Mucosa of descending colon (tissue), 3 donors: ENCODE data around the gene RBM47. TPM values are rescaled to one million over a fixed set of nuclear protein-coding genes. Genes with fewer than 3 reads are reported as not detected.

Experiments used
- ATAC-seq: fragments of 200-7000 bp; cut with Tn5 transposase; one replicate; pipeline ENCODE4 v1.9.1; 2020; ENCODE audit warnings: mild to moderate bottlenecking, moderate library complexity
- DNase-seq, 3 donors: peaks; one replicate each; pipeline ENCODE4 v3.0.0-alpha.2; 2020
- H3K36me3 ChIP-seq: fragments of 200-600 bp; one replicate; pipeline ENCODE4 v1.8.0; 2021; ENCODE audit warnings: low read depth, mild to moderate bottlenecking
- H3K4me1 ChIP-seq: fragments of 200-600 bp; one replicate; pipeline ENCODE4 v1.8.0; 2021; ENCODE audit warnings: low read depth, mild to moderate bottlenecking
- H3K4me3 ChIP-seq: fragments of 200-600 bp; one replicate; pipeline ENCODE4 v1.8.0; 2021; ENCODE audit warnings: mild to moderate bottlenecking
- H3K9me3 ChIP-seq: fragments of 200-600 bp; one replicate; pipeline ENCODE4 v1.8.0; 2021; ENCODE audit warnings: mild to moderate bottlenecking
- CTCF ChIP-seq: fragments of 200-600 bp; IDR thresholded peaks from one replicate; pipeline ENCODE4 v1.8.0; 2022; ENCODE audit warnings: antibody characterized with exemption, mild to moderate bottlenecking
- intact Hi-C, 2 donors: fragments of 100-400 bp; cut with DNase I in 1 of 2; cut with micrococcal nuclease in 1 of 2; formaldehyde crosslinking; loops; one replicate each; pipeline versions ENCODE4 v1.11.0 to v1.11.1; 2022; cut with DNase I, micrococcal nuclease
- total RNA-seq, 3 donors: library from RNA; stranded (reverse); fragmentation: NEBNext Ultra II Directional in 2 of 3; extraction: Animal tissue kit (Norgen Biotek cat#: 25700) in 2 of 3; gene quantifications; one replicate each; pipeline versions ENCODE4 v1.2.1 to v1.2.4, GENCODE V29; 2021 to 2023
- donor health status: DM: no; HTN: no; CAD: no; lungs with moderate emphysema.
- donor health status: DM: no; HTN: no; CAD: no.
- donor health status: DM: no; HTN: yes; CAD: no.

The RBM47 gene
- total RNA-seq, 3 donors from 2014 or later, result 144 to 309 (median 258) TPM

DNA sequence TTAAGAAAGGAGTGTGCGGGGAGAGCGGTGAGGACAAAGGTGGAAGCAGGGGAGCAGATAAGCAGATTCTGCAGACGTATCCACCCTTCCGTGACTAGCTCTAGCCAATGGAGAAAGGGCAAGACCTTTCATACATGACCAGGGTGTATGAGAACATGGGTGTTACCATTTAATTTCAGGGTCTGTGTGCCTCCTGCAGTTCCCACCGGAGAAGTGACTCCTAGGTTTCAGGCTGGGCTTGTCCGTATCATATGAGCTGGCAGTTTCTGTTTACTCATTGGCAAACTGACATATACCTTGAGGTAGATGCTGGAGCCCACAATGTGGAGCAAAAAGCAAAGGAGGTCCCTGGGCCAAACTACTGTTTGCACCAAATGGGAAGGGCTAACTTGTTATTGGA is 6.8 kb downstream of the RBM47 start:
- Histone ChIP-seq H3K4me1 (no peaks in the 10 kb centered on the region), H3K9me3 (no peaks in the 10 kb centered on the region), H3K4me3 (no peak overlapping the region), H3K36me3 (no peaks in the 10 kb centered on the region)
- TF ChIP-seq CTCF, result no peak
- ATAC-seq (peak; percentile 61), DNase-seq (no peak)
- intact Hi-C loops, result no loop called here

DNA sequence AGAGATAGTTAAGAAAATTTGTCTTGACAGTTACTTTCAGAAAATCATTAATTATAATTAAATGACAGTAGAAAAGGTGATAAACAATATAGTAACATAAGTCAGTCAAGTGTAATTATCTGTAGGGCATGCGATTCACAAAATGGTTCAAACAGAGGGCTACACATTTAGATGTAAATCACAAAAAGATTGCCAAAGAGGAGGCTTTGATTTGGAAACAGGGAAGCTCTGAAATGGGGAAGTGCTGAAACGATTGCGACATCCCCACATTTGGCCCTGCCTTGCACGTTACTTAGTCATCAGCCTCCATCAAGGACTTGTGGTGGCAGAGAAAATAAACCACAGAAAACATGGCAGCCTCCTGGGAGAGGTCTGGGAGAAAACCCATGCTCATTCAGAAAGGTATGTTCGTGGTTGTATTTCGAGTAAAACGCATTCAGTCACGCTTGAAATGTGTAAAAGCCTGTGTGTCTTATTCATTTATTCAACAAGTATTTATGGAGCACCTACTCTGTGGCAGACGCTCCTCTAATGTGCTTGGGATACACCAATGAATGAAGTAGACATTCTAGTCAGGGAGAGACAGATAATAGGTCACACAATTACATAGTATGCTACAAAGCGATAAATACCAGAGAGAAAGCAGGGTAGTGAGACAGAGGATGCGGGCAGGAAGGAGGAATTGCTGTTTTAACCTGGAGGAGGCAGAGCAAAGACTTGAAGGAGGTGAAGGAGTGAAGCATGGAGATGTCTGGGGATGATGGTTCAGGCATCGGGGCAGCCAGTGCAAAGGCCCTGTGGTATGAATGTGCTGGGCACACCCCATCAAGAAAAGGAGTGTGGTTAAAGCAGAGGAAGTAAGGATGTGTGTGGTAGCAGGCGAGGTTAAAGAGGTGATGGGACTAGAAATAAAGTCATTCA is 7.8 kb downstream of the RBM47 start:
- TF ChIP-seq CTCF, result no peak
- intact Hi-C loops, result no loop called here
- Histone ChIP-seq H3K9me3 (no peaks in the 10 kb centered on the region), H3K4me1 (no peaks in the 10 kb centered on the region), H3K4me3 (no peak overlapping the region), H3K36me3 (no peaks in the 10 kb centered on the region)
- ATAC-seq (peak; percentile 82), DNase-seq (peak in 2 of 3 donors; percentile 57 to 66)

DNA sequence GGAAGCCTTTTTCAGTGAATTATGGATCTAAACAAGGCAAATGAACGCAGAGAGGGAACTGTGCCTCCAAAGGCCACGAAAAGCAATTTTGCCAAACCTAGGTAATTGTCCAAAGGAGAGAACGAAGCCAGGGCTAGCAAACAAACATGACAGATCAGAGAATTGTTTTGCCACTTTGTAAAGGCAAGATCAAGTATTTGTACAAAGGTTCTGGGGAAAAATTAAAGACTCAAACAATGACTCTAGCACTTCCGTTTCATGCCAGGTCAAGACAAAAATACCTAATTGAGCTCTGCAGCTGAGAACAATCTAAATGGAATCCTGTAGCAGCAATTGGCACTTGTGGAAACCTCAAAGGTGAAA is 8.5 kb downstream of the RBM47 start:
- no peaks in the 10 kb centered on the region for H3K9me3 ChIP-seq
- ATAC-seq, result no peak

DNA sequence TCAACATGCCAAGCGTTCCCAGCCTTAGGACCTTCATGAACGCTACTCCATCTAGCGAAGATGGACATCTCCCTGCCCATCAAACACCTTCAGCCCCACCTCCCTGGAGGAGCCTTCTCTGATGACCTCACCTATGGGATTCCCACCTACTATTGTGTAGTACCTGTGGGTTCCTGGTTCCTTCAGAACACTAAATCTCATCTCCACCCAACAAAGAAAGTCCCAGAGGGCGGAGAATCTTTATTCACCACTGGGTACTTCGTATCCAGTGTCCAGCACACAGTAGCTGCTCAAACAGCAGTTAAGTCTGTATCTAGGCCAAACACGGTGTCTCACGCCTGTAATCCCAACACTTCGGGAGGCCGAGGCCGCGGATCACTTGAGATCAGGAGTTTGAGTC is 10.1 kb downstream of the RBM47 start:
- Histone ChIP-seq H3K4me1 (no peaks in the 10 kb centered on the region), H3K4me3 (no peak overlapping the region), H3K9me3 (no peaks in the 10 kb centered on the region), H3K36me3 (no peaks in the 10 kb centered on the region)
- ATAC-seq (no peak), DNase-seq (no peak)
- TF ChIP-seq CTCF, result no peak
- intact Hi-C loops, result no loop called here

More for the DNA sequence above, 8.5 kb downstream of the RBM47 start:
- Histone ChIP-seq H3K4me3 (no peak overlapping the region), H3K4me1 (no peaks in the 10 kb centered on the region), H3K36me3 (no peaks in the 10 kb centered on the region)
- intact Hi-C loops, result no loop called here
- no peak for TF ChIP-seq CTCF
- no peak for DNase-seq

GRCh38 chr4:40617872-40618271 is 11.8 kb downstream of the RBM47 start:
- Histone ChIP-seq H3K4me1 (no peaks in the 10 kb centered on the region), H3K4me3 (no peak overlapping the region), H3K36me3 (no peaks in the 10 kb centered on the region), H3K9me3 (no peaks in the 10 kb centered on the region)
- no peak for TF ChIP-seq CTCF
- DNase-seq (no peak), ATAC-seq (no peak)
- intact Hi-C loops, result no loop called here
